A673 (cell line): ENCODE measurements around the gene TMEM208. TPM values are rescaled to one million over a fixed set of nuclear protein-coding genes. Genes with fewer than 3 reads are reported as not detected.

ENCODE experiments used
- BruUV-seq: library from RNA; stranded (reverse); fragments of 400-500 nt; replicated peaks from 2 replicates; lab custom pipeline; 2021; lab: Mats Ljungman, UMichigan
- CTCF ChIA-PET: fragments of 300-600 bp; sonication (Branson Sonifier 250); formaldehyde crosslinking; loops from one replicate; lab custom pipeline; 2022; ENCODE audit warnings: antibody characterized with exemption; lab: Charles Lee
- POLR2A ChIA-PET: fragments of 300-600 bp; sonication (Branson Sonifier 250); formaldehyde crosslinking; loops from one replicate; lab custom pipeline; 2022; ENCODE audit warnings: antibody characterized with exemption; ENCODE audit not compliant: low non-redundant PET; lab: Charles Lee
- DNase-seq: peaks from one replicate; pipeline ENCODE4 v3.0.0-alpha.2; 2015; ENCODE audit warnings: low spot score
- H3K27ac ChIP-seq: fragments of 200-600 bp; sonication (generic); 2 replicates; pipeline ENCODE4 v1.5.1; 2016; ENCODE audit warnings: mixed run types, low read depth, mild to moderate bottlenecking, mixed read lengths, antibody characterized with exemption, low read length; ENCODE audit not compliant: poor library complexity, severe bottlenecking
- H3K27me3 ChIP-seq: fragments of 200-600 bp; sonication (generic); replicated peaks from 2 replicates; pipeline ENCODE4 v1.6.1; 2017; ENCODE audit warnings: mixed run types, low read depth, mild to moderate bottlenecking, mixed read lengths, antibody characterized with exemption, low read length; ENCODE audit not compliant: insufficient read depth, poor library complexity
- H3K36me3 ChIP-seq: fragments of 200-600 bp; sonication (generic); 2 replicates; pipeline ENCODE4 v1.6.1; 2016; ENCODE audit warnings: mixed run types, mild to moderate bottlenecking, mixed read lengths, antibody characterized with exemption, low read length; ENCODE audit not compliant: insufficient read depth, poor library complexity, severe bottlenecking
- H3K4me1 ChIP-seq: fragments of 200-600 bp; sonication (generic); 2 replicates; pipeline ENCODE4 v1.6.1; 2017; ENCODE audit warnings: mixed run types, mild to moderate bottlenecking, mixed read lengths, antibody characterized with exemption, low read length; ENCODE audit not compliant: insufficient read depth, poor library complexity, severe bottlenecking
- H3K4me3 ChIP-seq: fragments of 200-600 bp; sonication (generic); 2 replicates; pipeline ENCODE4 v1.5.1; 2016; ENCODE audit warnings: low read depth, mixed run types, mild to moderate bottlenecking, mixed read lengths, low read length; ENCODE audit not compliant: poor library complexity, severe bottlenecking
- H3K9me3 ChIP-seq: fragments of 200-600 bp; sonication (generic); 2 replicates; pipeline ENCODE4 v1.6.1; 2016; ENCODE audit warnings: mixed run types, low read depth, mild to moderate bottlenecking, mixed read lengths, antibody characterized with exemption, low read length; ENCODE audit not compliant: poor library complexity, severe bottlenecking
- CTCF ChIP-seq: fragments of 300-800, 200-600 bp; sonication (generic); conservative IDR thresholded peaks from 2 replicates; pipeline ENCODE4 v1.5.1; 2017; ENCODE audit warnings: low read depth, mild to moderate bottlenecking, antibody characterized with exemption, low read length, moderate library complexity, mixed read lengths
- EZH2 ChIP-seq: fragments of 200-600 bp; sonication (generic); IDR thresholded peaks from 2 replicates; pipeline ENCODE4 v1.6.1; 2017; ENCODE audit warnings: borderline replicate concordance, low read depth, mild to moderate bottlenecking, mixed read lengths, antibody characterized with exemption, low read length; ENCODE audit not compliant: poor library complexity, severe bottlenecking
- intact Hi-C: fragments of 100-400 bp; cut with micrococcal nuclease; formaldehyde crosslinking; loops from one replicate; pipeline ENCODE4 v1.10.0; 2022; ENCODE audit not compliant: unreplicated experiment
- total RNA-seq: library from RNA; stranded (reverse); gene quantifications from 2 replicates; pipeline ENCODE4 v1.2.3, GENCODE V29; 2021

TMEM208 gene
- total RNA-seq, 1 experiment from 2014 or later: 38.2 TPM

GRCh38 chr16:67228034-67228785 lies 1.3 kb downstream of the TMEM208 start:
- ChIA-PET CTCF (no interaction called here), POLR2A (no interaction called here)
- Histone ChIP-seq H3K27me3 (no peaks in the 10 kb centered on the region), H3K36me3 (peaks cover 47% of the 10 kb centered on the region), H3K4me1 (peaks cover 17% of the 10 kb centered on the region), H3K9me3 (no peaks in the 10 kb centered on the region), H3K27ac (no peak overlapping the region), H3K4me3 (peak overlapping the region; percentile 89)
- no peak for TF ChIP-seq CTCF
- no peak for TF ChIP-seq EZH2
- intact Hi-C loops: no loop called here
- no TSS peak for BruUV-seq
- DNase-seq: no peak

- Histone ChIP-seq H3K27ac (no peak overlapping the region), H3K9me3 (no peaks in the 10 kb centered on the region), H3K27me3 (no peaks in the 10 kb centered on the region), H3K36me3 (peaks cover 51% of the 10 kb centered on the region), H3K4me1 (peaks cover 17% of the 10 kb centered on the region), H3K4me3 (no peak overlapping the region)
- CTCF ChIA-PET: no interaction called here
- intact Hi-C loops: no loop called here
- POLR2A ChIA-PET: no interaction called here
- TF ChIP-seq EZH2 (no peak), CTCF (no peak)
- no peak for DNase-seq
- no TSS peak for BruUV-seq
Observed at GRCh38 chr16:67228905-67229304, 2.0 kb downstream of the TMEM208 start.

- Histone ChIP-seq H3K36me3 (peaks cover 60% of the 10 kb centered on the region), H3K4me1 (peaks cover 17% of the 10 kb centered on the region), H3K27ac (no peak overlapping the region), H3K27me3 (no peaks in the 10 kb centered on the region), H3K9me3 (no peaks in the 10 kb centered on the region), H3K4me3 (no peak overlapping the region)
- intact Hi-C loops: no loop called here
- no TSS peak for BruUV-seq
- no peak for DNase-seq
- TF ChIP-seq EZH2 (no peak), CTCF (no peak)
- POLR2A ChIA-PET: no interaction called here
- CTCF ChIA-PET: no interaction called here
Observed at GRCh38 chr16:67229906-67230808, 3.2 kb downstream of the TMEM208 start.
